SK-N-MC (cell line): Measurements from ENCODE around the gene BARD1.
A peak's percentile ranks its signal among the peaks of the same experiment; 100 is the strongest.

Experiments
- EZH2 ChIP-seq: fragments of 200-600 bp; sonication (generic); IDR thresholded peaks from one replicate; pipeline ENCODE4 v1.6.1; 2017; ENCODE audit warnings: antibody characterized with exemption
- FOXP2 ChIP-seq: optimal IDR thresholded peaks from 2 replicates; pipeline ENCODE3; 2011; ENCODE audit warnings: mild to moderate bottlenecking, moderate library complexity; ENCODE audit not compliant: insufficient read depth; ENCODE audit errors: extremely low read length, control extremely low read depth
- POLR2AphosphoS5 ChIP-seq: IDR thresholded peaks from 2 replicates; pipeline ENCODE4 v1.6.1; 2012; ENCODE audit warnings: mild to moderate bottlenecking, low read depth, low read length, borderline replicate concordance

DNA sequence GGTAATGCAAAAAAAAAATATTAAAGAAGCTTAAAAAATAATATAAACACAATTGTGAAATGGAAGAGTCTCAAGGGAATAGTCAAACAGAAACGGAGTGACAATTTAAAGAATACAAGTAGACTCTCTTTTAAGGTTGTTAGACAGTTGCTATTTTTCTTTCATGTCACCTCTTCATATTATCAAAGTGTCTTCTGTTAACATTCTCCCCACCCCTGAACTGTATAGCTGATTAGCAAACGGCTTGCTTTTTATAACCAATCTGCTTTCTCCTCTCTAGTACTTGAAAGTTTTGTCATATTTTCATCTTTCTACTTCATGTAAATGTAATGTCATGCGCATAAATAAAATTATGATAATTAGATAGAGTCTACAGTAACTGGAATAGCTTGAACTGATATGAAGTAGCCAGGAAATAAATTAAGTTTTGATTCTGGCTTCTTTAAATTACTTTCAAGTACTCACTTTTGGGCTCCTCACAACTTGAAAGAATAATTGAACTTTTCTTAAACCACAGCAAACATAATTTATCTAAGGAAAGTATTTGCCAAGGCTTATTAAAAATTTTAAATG lies 37.0 kb downstream of the BARD1 start:
- peak; percentile 23; the same call in 1 of the 2 replicates for TF ChIP-seq POLR2AphosphoS5
- no peak for TF ChIP-seq EZH2
- no peak for TF ChIP-seq FOXP2
